IMR-90 (cell line): ENCODE measurements around the gene USP40.

Source experiments
- BHLHE40 ChIP-seq: fragments of 150-350 bp; IDR thresholded peaks from 2 replicates; pipeline ENCODE4 v1.6.1; 2016; ENCODE audit warnings: mild to moderate bottlenecking, low read depth, low read length
- CEBPB ChIP-seq: IDR thresholded peaks from 2 replicates; pipeline ENCODE4 v1.6.1; 2012; ENCODE audit warnings: low read depth, low read length, improper control_type of control experiment
- CHD1 ChIP-seq: IDR thresholded peaks from 2 replicates; pipeline ENCODE4 v1.6.1; 2012; ENCODE audit warnings: low read depth, low read length, improper control_type of control experiment
- MAZ ChIP-seq: IDR thresholded peaks from 2 replicates; pipeline ENCODE4 v1.6.1; 2012; ENCODE audit warnings: low read depth, mild to moderate bottlenecking, low read length, improper control_type of control experiment, moderate library complexity, borderline replicate concordance
- NFE2L2 ChIP-seq: fragments of 150-350 bp; IDR thresholded peaks from 2 replicates; pipeline ENCODE4 v1.6.1; 2016; ENCODE audit warnings: low read depth, mild to moderate bottlenecking, low read length
- POLR2A ChIP-seq: IDR thresholded peaks from 2 replicates; pipeline ENCODE4 v1.6.1; 2012; ENCODE audit warnings: mild to moderate bottlenecking, low read depth, low read length
- RAD21 ChIP-seq: IDR thresholded peaks from 2 replicates; pipeline ENCODE4 v1.6.1; 2012; ENCODE audit warnings: low read length, improper control_type of control experiment
- RCOR1 ChIP-seq: IDR thresholded peaks from 2 replicates; pipeline ENCODE4 v1.6.1; 2012; ENCODE audit warnings: mild to moderate bottlenecking, low read length, improper control_type of control experiment; ENCODE audit not compliant: insufficient replicate concordance
- RFX5 ChIP-seq: IDR thresholded peaks from 2 replicates; pipeline ENCODE4 v1.8.0; 2012; ENCODE audit warnings: low read depth, mild to moderate bottlenecking, low read length, moderate library complexity
- SMC3 ChIP-seq: fragments of 150-350 bp; IDR thresholded peaks from 2 replicates; pipeline ENCODE4 v1.6.1; 2016; ENCODE audit warnings: low read depth, mild to moderate bottlenecking, antibody characterized with exemption, low read length, moderate library complexity
- USF2 ChIP-seq: fragments of 150-350 bp; IDR thresholded peaks from 2 replicates; pipeline ENCODE4 v1.6.1; 2017; ENCODE audit warnings: mild to moderate bottlenecking, antibody characterized with exemption, low read length, low read depth
- TF ChIP-seq, protein P1 (sequence below): conservative IDR thresholded peaks from 2 replicates; pipeline ENCODE4 v1.5.1; 2012; ENCODE audit warnings: mild to moderate bottlenecking, low read depth, low read length, improper control_type of control experiment
- TF ChIP-seq, protein P2 (sequence below): fragments of 150-350 bp; IDR thresholded peaks from 2 replicates; pipeline ENCODE4 v1.6.1; 2016; ENCODE audit warnings: low read depth, mild to moderate bottlenecking, low read length, moderate library complexity, borderline replicate concordance

- TF ChIP-seq, protein P1, sequence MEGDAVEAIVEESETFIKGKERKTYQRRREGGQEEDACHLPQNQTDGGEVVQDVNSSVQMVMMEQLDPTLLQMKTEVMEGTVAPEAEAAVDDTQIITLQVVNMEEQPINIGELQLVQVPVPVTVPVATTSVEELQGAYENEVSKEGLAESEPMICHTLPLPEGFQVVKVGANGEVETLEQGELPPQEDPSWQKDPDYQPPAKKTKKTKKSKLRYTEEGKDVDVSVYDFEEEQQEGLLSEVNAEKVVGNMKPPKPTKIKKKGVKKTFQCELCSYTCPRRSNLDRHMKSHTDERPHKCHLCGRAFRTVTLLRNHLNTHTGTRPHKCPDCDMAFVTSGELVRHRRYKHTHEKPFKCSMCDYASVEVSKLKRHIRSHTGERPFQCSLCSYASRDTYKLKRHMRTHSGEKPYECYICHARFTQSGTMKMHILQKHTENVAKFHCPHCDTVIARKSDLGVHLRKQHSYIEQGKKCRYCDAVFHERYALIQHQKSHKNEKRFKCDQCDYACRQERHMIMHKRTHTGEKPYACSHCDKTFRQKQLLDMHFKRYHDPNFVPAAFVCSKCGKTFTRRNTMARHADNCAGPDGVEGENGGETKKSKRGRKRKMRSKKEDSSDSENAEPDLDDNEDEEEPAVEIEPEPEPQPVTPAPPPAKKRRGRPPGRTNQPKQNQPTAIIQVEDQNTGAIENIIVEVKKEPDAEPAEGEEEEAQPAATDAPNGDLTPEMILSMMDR: no peak
- TF ChIP-seq RAD21 (no peak), POLR2A (no peak), CEBPB (no peak), SMC3 (no peak), MAZ (no peak), RFX5 (no peak), BHLHE40 (no peak), CHD1 (no peak), RCOR1 (no peak), USF2 (no peak), NFE2L2 (no peak)
- TF ChIP-seq, protein P2, sequence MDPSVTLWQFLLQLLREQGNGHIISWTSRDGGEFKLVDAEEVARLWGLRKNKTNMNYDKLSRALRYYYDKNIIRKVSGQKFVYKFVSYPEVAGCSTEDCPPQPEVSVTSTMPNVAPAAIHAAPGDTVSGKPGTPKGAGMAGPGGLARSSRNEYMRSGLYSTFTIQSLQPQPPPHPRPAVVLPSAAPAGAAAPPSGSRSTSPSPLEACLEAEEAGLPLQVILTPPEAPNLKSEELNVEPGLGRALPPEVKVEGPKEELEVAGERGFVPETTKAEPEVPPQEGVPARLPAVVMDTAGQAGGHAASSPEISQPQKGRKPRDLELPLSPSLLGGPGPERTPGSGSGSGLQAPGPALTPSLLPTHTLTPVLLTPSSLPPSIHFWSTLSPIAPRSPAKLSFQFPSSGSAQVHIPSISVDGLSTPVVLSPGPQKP: no peak
Observed at GRCh38 chr2:233593201-233593600, 26.6 kb upstream of the USP40 start.
